GM12892 (cell line): ENCODE results near the gene PPP1R13L.

ENCODE experiments used
- POLR2A ChIP-seq: IDR thresholded peaks from 2 replicates; pipeline ENCODE4 v1.6.1; 2011; ENCODE audit warnings: low read depth, low read length, control low read depth
- POLR2AphosphoS5 ChIP-seq: IDR thresholded peaks from 2 replicates; pipeline ENCODE4 v1.6.1; 2011; ENCODE audit warnings: low read depth, low read length, control low read depth

- no peak for TF ChIP-seq POLR2AphosphoS5
- no peak; the same call in 1 of the 2 replicates for TF ChIP-seq POLR2A
Measured at GRCh38 chr19:45439569-45440258, 34.8 kb upstream of the PPP1R13L start.
